Endometrial microvascular endothelial cells (primary cell): ENCODE data around the gene IGSF9B. TPM values are rescaled to one million over a fixed set of nuclear protein-coding genes. Genes with fewer than 3 reads are reported as not detected.
"Not testable (repeated sequence)": the region's sequence is repeated elsewhere in the genome, so short reads cannot be mapped to it uniquely, and the experiment has no call there.

Experiments
- in situ Hi-C: cut with HindIII; loops from 2 replicates; pipeline ENCODE4 v1.10.0; 2017; ENCODE audit warnings: low sequenced_read_pairs, low pct_unique_long_range_greater_than_20kb; ENCODE audit errors: inconsistent ontology term
- total RNA-seq: library from RNA; depleted of rRNA; stranded (reverse); fragments of >200 nt; gene quantifications from one replicate; pipeline ENCODE4 v1.2.3, GENCODE V29; 2015; ENCODE audit errors: inconsistent ontology term

The IGSF9B gene, protein sequence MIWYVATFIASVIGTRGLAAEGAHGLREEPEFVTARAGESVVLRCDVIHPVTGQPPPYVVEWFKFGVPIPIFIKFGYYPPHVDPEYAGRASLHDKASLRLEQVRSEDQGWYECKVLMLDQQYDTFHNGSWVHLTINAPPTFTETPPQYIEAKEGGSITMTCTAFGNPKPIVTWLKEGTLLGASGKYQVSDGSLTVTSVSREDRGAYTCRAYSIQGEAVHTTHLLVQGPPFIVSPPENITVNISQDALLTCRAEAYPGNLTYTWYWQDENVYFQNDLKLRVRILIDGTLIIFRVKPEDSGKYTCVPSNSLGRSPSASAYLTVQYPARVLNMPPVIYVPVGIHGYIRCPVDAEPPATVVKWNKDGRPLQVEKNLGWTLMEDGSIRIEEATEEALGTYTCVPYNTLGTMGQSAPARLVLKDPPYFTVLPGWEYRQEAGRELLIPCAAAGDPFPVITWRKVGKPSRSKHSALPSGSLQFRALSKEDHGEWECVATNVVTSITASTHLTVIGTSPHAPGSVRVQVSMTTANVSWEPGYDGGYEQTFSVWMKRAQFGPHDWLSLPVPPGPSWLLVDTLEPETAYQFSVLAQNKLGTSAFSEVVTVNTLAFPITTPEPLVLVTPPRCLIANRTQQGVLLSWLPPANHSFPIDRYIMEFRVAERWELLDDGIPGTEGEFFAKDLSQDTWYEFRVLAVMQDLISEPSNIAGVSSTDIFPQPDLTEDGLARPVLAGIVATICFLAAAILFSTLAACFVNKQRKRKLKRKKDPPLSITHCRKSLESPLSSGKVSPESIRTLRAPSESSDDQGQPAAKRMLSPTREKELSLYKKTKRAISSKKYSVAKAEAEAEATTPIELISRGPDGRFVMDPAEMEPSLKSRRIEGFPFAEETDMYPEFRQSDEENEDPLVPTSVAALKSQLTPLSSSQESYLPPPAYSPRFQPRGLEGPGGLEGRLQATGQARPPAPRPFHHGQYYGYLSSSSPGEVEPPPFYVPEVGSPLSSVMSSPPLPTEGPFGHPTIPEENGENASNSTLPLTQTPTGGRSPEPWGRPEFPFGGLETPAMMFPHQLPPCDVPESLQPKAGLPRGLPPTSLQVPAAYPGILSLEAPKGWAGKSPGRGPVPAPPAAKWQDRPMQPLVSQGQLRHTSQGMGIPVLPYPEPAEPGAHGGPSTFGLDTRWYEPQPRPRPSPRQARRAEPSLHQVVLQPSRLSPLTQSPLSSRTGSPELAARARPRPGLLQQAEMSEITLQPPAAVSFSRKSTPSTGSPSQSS (N-terminal part only)
- not detected for total RNA-seq

GRCh38 chr11:133956650-133957633 lies at the start of gene IGSF9B:
IGSF9B (minus strand) TSS chr11:133956968; CDS start chr11:133956754, 214 bp downstream.
- in situ Hi-C loops: no loop called here

DNA sequence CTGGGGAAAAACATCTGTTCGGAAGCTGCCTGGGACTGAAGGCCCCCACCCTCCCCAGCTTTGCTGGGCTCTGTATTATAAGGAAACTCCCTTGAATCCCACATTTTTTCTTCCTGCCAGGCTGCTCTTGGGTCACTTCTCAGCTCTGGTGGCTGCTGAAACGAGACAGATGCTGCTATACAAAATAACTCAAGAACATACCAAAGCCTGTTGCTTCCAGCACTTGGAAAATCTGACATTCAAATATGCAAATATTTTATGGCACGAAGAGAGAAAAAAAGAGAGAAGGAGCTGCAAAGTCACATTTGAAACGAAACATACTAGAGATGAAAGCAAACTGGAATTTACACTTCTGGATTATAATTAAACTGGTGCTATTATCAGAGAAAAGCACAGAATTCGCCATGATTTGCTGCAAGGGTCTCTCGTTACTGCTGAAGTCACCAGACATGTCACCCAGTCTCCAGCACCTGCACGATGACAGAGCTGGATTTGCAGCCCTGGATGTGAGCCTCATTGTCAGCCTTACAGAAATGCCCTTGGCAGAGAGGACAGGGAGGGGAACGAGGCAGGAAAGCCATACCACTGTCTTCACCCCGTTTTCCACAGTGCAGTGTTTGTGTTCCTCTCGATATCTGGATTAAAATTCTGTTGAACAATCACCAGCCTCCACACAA lies 47.9 kb upstream of the IGSF9B start:
- in situ Hi-C loops: no loop called here

GRCh38 chr11:134003792-134004495 lies 47.2 kb upstream of the IGSF9B start:
- in situ Hi-C loops: no loop called here

DNA sequence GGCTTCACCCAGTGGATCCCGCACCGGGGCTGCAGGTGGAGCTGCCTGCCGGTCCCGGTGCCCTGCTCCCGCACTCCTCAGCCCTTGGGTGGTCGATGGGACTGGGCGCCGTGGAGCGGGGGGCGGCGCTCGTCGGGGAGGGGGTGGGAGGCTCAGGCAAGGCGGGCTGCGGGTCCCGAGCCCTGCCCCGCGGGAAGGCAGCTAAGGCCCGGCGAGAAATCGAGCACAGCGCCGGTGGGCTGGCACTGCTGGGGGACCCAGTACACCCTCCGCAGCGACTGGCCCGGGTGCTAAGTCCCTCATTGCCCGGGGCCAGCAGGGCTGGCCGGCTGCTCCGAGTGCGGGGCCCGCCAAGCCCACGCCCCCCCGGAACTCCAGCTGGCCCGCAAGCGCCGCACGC lies 46.1 kb upstream of the IGSF9B start:
- in situ Hi-C loops: not testable (repeated sequence)

GRCh38 chr11:134002338-134002737 lies 45.6 kb upstream of the IGSF9B start:
- in situ Hi-C loops: not testable (repeated sequence)

GRCh38 chr11:134001596-134001995 lies 44.8 kb upstream of the IGSF9B start:
- in situ Hi-C loops: no loop called here

DNA sequence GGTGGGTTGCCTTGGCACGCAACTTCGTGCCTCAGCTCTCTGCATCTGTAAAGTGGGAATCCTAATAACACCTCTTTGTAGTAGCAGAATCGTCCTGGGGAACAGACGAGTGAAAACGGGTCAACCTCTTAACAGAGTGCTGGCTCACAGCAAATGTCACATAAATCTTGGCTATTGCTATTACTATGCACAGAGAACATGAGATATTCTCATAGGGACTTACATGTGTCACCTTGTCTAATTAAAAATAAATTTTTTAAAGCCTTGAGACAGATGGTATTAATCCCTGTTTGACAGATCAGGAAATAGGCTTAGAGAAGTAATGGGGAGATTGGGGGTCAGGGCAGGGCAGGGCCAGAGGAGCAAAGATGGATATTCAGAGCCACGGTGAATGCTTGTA lies 44.3 kb upstream of the IGSF9B start:
- in situ Hi-C loops: no loop called here

DNA sequence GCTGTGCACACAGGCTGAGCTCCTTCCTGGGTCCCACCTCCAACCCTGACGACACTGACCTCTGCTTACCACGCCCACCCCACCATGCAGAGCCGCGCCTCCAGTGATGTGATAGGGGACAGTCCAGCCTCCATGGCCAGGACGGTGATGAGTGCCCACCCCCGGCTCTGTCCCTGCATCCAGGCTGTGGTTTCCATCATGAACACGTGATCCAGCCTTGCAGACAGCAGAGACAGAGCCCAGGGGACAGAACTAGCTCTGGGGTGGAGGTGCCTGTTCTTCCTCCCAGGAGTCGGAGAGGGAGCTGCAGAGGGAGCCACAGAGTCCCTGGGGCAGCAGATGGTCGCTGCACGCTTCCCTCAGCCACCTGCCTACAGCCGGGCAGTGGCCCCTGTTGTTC lies 42.6 kb upstream of the IGSF9B start:
- in situ Hi-C loops: no loop called here

DNA sequence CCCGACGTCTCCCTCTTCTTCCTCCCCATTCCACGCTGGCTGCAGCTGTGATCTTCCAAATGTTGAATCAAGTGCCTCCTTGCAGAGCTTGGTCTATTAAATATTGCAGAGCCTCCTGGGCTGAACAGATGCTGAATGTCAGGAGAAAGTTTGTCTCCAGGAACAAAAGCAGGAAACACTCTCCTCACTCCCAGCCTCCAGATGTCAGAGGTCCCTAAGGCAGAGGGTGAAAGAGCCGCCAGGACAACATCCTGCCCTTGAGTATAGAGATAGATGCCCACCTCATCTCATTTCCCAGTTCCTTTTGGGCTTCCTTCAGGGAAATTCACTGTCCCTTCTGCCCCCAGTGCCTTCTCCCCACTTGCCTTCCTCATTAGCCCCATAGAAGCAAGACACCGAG lies 40.8 kb upstream of the IGSF9B start:
- in situ Hi-C loops: no loop called here

DNA sequence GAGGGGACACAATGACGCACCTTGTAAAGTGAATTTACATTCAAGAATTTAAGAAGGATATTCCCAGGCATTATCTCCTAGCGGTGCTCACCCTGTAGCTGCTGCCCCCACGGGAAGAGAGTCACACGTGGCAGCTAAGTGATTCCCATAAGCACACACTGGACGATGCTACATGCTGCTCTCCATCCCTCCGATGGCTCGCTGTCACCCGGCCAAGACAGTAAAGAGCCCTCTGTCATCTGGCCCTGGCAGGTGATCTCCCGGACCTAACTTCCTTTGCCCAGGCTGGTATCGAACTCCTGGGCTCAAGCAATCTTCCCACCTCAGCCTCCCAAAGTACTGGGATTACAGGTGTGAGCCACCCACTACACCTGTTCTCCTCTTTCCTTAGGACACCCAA lies 39.9 kb upstream of the IGSF9B start:
- in situ Hi-C loops: no loop called here

DNA sequence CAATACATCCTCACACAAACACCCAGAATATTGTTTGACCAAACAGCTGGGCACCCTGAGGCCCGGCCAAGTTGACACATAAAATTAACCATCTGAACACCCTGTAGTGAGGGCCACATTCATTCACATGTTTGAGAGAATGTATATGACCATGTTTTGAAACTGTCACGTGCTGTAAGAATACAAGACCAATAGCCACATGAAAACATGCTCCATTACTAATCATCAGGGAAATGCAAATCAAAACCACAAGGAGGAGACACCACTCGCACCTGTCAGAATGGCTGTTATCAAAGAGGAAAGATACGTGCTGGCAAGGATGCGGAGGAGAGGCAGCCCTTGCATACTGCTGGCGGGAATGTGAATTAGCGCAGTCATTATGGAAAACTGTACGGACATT lies 38.3 kb upstream of the IGSF9B start:
- in situ Hi-C loops: no loop called here

GRCh38 chr11:133993921-133994320 lies 37.2 kb upstream of the IGSF9B start:
- in situ Hi-C loops: no loop called here

DNA sequence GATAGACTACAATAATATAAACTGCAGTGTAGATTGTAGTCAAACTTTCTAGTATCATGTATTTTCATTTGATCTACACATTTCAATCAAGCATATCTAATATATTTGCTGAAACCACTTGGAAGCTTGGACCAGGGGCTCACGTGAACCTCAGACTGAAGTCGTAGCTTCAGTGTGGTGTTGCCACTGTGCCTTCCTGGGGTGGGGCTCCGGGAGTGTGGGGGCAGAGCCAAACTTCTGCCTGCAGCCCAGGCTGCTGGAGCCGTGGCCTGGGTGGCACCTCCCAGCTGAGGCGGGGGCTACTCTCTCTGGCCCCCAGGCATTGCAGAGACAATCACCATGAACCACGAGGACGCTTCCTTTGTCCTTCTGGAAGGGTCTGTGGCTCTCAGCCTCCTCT lies 36.3 kb upstream of the IGSF9B start:
- in situ Hi-C loops: no loop called here

DNA sequence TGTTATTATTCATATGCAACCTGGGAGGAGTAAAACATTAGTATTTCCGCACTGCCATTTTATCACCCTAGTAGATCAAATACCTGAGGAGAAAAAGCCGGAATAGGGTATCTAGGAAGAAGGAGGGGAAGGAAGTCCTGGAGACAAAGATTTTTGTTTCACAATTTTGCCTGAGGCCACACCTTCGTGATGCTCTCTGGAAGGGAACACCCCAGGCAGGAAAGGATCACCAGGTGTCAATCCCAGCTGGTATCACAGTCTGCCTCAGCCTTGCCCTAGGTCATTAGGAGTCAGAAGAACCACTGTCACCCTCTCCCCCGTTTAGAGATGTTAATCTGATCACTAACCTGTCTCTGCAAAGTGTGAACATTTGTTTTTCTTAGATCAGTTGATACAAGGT lies 35.4 kb upstream of the IGSF9B start:
- in situ Hi-C loops: no loop called here

DNA sequence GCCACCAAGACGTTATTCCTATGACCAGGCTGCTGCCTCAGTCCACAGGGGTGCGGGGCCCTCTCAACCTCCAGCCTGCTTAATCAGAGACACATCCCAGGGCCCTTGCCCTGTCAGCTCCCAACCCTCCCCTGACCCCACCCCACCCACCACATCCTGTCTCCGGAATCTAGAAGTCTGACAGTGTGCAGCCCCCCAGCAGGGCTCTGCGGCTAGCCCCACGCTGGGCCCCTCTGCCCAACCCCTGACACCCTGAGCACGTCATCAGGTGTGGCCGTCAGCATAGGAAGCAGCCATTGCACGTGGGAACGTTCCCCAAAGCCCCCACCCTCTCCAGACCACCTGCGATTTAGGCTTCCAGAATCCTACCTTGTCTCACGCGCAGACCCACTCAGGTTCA lies 34.3 kb upstream of the IGSF9B start:
- in situ Hi-C loops: no loop called here

GRCh38 chr11:133990501-133990900 lies 33.7 kb upstream of the IGSF9B start:
- in situ Hi-C loops: no loop called here
